ENCODE results near the gene TRIM71.

The TRIM71 gene

DNA sequence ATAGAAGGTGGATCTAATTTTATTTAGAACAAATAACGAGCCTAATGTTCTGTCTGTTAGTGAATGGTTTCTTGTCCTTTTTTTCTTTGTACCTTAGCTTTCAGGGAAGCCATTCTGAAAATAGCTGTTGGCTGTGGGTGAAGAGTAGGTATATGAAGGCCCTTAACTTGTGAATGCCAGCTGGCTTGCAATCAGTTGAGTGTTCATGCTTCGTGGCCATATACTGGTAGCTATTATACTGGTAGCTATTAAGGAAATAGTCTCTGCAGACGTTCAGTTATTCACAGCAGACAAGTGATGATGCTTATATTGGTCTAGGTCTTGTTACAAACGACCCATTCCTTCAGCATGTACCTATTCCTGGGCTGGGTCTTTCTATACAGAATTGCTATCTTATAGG, 18.8 kb downstream of the TRIM71 start:
- DNase-seq (ENCODE audit: low read depth), result no peak
- no peak overlapping the region for H3K4me3 ChIP-seq (ENCODE audit: low read depth, low read length)
- TF ChIP-seq, protein P1, sequence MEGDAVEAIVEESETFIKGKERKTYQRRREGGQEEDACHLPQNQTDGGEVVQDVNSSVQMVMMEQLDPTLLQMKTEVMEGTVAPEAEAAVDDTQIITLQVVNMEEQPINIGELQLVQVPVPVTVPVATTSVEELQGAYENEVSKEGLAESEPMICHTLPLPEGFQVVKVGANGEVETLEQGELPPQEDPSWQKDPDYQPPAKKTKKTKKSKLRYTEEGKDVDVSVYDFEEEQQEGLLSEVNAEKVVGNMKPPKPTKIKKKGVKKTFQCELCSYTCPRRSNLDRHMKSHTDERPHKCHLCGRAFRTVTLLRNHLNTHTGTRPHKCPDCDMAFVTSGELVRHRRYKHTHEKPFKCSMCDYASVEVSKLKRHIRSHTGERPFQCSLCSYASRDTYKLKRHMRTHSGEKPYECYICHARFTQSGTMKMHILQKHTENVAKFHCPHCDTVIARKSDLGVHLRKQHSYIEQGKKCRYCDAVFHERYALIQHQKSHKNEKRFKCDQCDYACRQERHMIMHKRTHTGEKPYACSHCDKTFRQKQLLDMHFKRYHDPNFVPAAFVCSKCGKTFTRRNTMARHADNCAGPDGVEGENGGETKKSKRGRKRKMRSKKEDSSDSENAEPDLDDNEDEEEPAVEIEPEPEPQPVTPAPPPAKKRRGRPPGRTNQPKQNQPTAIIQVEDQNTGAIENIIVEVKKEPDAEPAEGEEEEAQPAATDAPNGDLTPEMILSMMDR (IDR thresholded peaks at IDR 0.05; ENCODE audit: low read depth, low read length, missing control alignments), result no peak
- in situ Hi-C loops (cut with HindIII; ENCODE audit: low sequenced_read_pairs), result no loop called here

DNA sequence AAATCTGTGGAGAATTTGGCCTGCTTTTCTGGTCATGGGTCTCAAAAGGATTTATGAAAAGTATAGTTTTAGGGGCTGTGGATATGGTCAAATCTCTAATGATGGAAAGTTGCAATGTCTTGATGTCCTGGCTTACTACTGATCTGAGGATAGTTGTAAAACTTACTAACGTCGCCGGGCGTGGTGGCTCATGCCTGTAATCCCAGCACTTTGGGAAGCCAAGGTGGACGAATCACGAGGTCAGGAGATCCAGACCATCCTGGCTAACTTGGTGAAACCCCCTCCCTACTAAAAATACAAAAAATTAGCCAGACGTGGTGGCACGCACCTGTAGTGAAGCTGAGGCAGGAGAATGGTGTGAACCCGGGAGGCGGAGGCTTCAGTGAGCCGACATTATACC, 19.6 kb downstream of the TRIM71 start:
- in situ Hi-C loops (cut with HindIII; ENCODE audit: low sequenced_read_pairs), result no loop called here
- TF ChIP-seq, protein P1 (IDR thresholded peaks at IDR 0.05; ENCODE audit: low read depth, low read length, missing control alignments), result no peak
- H3K4me3 ChIP-seq (ENCODE audit: low read depth, low read length), result no peak overlapping the region
- no peak for DNase-seq (ENCODE audit: low read depth)

GRCh38 chr3:32837789-32838188, 20.0 kb downstream of the TRIM71 start:
- H3K4me3 ChIP-seq (ENCODE audit: low read depth, low read length), result no peak overlapping the region
- in situ Hi-C loops (cut with HindIII; ENCODE audit: low sequenced_read_pairs), result no loop called here
- TF ChIP-seq, protein P1 (IDR thresholded peaks at IDR 0.05; ENCODE audit: low read depth, low read length, missing control alignments), result no peak
- no peak for DNase-seq (ENCODE audit: low read depth)

DNA sequence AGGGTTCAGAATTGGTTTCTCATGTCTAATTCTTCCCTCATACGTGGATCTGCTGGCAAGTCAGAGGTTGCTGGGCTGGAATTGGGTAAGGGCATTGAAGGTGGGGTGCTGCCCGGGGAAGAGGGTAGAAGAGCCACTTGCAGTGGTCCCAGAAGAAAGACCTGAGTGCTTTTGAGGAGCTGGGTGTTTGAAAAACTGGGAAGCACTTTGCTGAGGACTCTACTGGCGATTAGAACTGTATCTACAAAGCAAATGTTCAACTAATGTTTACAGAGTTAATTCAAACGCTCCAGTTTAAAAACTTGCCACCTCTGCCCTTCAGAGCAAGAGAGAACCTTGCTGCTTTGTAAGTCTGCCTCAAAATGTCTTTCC, 21.9 kb downstream of the TRIM71 start:
- TF ChIP-seq, protein P1 (IDR thresholded peaks at IDR 0.05; ENCODE audit: low read depth, low read length, missing control alignments), result no peak
- DNase-seq (ENCODE audit: low read depth), result no peak
- in situ Hi-C loops (cut with HindIII; ENCODE audit: low sequenced_read_pairs), result loop anchor here (5.0 kb wide), 1 partner anchor 38 kb away; no protein-coding TSS in a partner anchor
- H3K4me3 ChIP-seq (ENCODE audit: low read depth, low read length), result no peak overlapping the region

GRCh38 chr3:32840086-32840841, 22.5 kb downstream of the TRIM71 start:
- TF ChIP-seq, protein P1 (IDR thresholded peaks at IDR 0.05; ENCODE audit: low read depth, low read length, missing control alignments), result no peak
- in situ Hi-C loops (cut with HindIII; ENCODE audit: low sequenced_read_pairs), result loop anchor here (5.0 kb wide), 1 partner anchor 37 kb away; no protein-coding TSS in a partner anchor

DNA sequence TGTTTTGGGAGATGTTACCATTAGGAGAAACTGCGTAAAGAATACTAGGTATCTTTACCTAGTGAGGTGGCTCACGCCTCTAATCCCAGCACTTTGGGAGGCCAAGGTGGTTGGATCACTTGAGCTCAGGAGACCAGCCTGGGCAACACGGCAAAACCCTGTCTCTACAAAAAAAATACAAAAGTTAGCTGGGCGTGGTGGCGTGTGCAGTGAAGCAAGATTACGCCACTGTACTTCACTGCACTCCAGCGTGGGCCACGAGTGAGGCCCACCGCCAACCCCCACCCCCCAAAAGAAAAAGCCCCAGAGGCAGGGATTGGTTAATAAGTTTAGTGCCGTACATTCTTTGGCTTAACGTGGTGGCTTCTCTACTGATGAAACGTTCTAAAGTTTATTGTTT, 23.5 kb downstream of the TRIM71 start:
- no peak overlapping the region for H3K4me3 ChIP-seq (ENCODE audit: low read depth, low read length)
- in situ Hi-C loops (cut with HindIII; ENCODE audit: low sequenced_read_pairs), result loop anchor here (5.0 kb wide), 1 partner anchor 36 kb away; no protein-coding TSS in a partner anchor
- TF ChIP-seq, protein P1 (IDR thresholded peaks at IDR 0.05; ENCODE audit: low read depth, low read length, missing control alignments), result no peak
- DNase-seq (ENCODE audit: low read depth), result no peak

More at GRCh38 chr3:32840086-32840841, 22.5 kb downstream of the TRIM71 start:
- no peak overlapping the region for H3K4me3 ChIP-seq (ENCODE audit: low read depth, low read length)
- no peak for DNase-seq (ENCODE audit: low read depth)

Data from astrocyte of the cerebellum (primary cell).